ENCODE data around the gene HUNK. TPM values are rescaled to one million over a fixed set of nuclear protein-coding genes. Genes with fewer than 3 reads are reported as not detected.

HUNK gene
- total and polyA plus RNA-seq, 4 experiments from 2014 or later, result 0.07 to 0.44 (median 0.26) TPM; not detected in 1

DNA sequence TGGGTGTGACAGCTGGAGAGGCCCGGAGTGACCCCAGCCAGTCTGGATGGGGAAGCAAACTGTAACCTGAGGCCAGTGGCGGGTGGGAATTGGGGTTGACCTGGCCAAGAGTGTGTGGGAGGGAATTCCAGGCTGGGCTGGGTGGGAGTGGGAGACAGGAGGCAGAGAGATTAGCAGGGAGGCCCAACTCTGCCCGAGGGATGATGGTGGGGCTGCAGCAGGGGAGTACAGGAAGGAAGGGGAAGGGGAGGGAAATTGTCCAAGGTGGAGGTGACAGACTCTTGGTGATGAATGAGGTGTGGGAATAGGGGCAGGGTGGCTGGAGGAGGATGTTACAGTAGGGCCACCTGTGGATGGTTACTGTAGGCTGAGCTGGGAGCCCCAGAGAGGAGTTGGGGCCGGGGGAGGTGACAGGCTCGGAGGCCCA, 40.4 kb downstream of the HUNK start:
- no peak overlapping the region for H3K27ac ChIP-seq (ENCODE audit: low read depth, low read length)
- H3K4me1 ChIP-seq (ENCODE audit: insufficient read depth, low read length), result no peaks in the 10 kb centered on the region
- no peaks in the 10 kb centered on the region for H3K36me3 Mint-ChIP-seq
- H3K27ac Mint-ChIP-seq, result peak overlapping the region in 2 of 7 donors; percentile 48 to 78
- H3K27me3 Mint-ChIP-seq, result peaks cover 14 to 17% of the 10 kb centered on the region in 2 donors
- CTCF ChIA-PET (ENCODE audit: partially characterized antibody), result no interaction called here
- no peak for DNase-seq
- no peak overlapping the region for H3K4me3 ChIP-seq (ENCODE audit: low read length in 2 of 2)
- intact Hi-C loops (cut with micrococcal nuclease), result no loop called here
- POLR2A ChIA-PET (ENCODE audit: partially characterized antibody), result no interaction called here
- no peaks in the 10 kb centered on the region for H3K27me3 ChIP-seq (ENCODE audit: insufficient read depth, low read length)
- H3K36me3 ChIP-seq (ENCODE audit: insufficient read depth, low read length), result no peaks in the 10 kb centered on the region
- no peak overlapping the region for H3K4me3 Mint-ChIP-seq
- peaks cover 0 to 3% (median under 1%) of the 10 kb centered on the region in 4 donors for H3K4me1 Mint-ChIP-seq
- H3K9me3 ChIP-seq (ENCODE audit: control insufficient read depth in 1 of 2, low read length in 2 of 2), result no peaks in the 10 kb centered on the region
- H3K9me3 Mint-ChIP-seq, result peaks cover 0 to 2% (median 0%) of the 10 kb centered on the region in 8 donors

DNA sequence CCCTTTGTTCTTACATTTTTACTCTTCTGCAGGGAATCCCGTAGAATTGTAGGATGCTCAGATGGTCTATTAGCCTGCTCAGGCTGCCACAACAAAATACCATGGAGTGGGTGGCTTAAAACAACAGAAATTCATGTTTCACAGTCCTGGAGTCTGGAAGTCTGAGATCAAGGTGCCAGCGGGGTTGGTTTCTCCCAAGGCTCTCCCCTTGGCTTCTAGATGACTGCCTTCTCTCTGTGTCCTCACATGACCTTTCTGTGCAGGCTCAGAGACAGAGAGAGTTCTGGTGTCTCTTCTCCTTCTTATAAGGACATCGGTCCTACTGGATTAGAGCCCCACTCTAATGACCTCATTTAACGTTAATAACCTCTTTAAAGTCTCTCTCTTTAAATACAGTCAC, 41.7 kb downstream of the HUNK start:
- CTCF ChIA-PET (ENCODE audit: partially characterized antibody), result no interaction called here

DNA sequence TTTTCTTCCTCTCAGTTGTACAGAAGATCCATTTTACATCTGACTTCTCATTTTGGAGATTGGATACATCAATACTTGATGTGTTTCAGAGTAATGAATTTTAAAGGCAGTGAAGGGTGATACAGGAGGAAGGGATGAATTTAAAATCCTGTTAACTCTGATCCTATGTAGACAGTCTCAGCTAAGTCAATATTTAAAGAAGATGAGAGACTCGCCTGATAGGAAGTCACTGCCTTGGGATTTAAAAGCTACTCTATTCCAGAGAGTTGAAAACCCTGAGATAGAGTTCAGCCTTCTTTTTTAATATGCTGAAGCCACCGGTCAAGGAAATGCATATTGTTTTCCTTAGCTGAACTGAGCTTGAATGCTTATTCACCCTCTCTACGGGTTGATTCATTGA, 42.7 kb downstream of the HUNK start:
- H3K4me1 ChIP-seq (ENCODE audit: insufficient read depth, low read length), result no peaks in the 10 kb centered on the region
- intact Hi-C loops (cut with micrococcal nuclease), result no loop called here

More for the DNA sequence above, 41.7 kb downstream of the HUNK start:
- Histone ChIP-seq H3K36me3 (ENCODE audit: insufficient read depth, low read length) (no peaks in the 10 kb centered on the region), H3K27me3 (ENCODE audit: insufficient read depth, low read length) (no peaks in the 10 kb centered on the region), H3K27ac (ENCODE audit: low read depth, low read length) (no peak overlapping the region), H3K4me3 (ENCODE audit: low read length in 2 of 2) (no peak overlapping the region), H3K4me1 (ENCODE audit: insufficient read depth, low read length) (no peaks in the 10 kb centered on the region), H3K9me3 (ENCODE audit: control insufficient read depth in 1 of 2, low read length in 2 of 2) (no peaks in the 10 kb centered on the region)
- H3K27ac Mint-ChIP-seq, result no peak overlapping the region
- intact Hi-C loops (cut with micrococcal nuclease), result no loop called here
- peaks cover 0 to 1% (median 0%) of the 10 kb centered on the region in 4 donors for H3K4me1 Mint-ChIP-seq
- peaks cover 7 to 13% of the 10 kb centered on the region in 2 donors for H3K27me3 Mint-ChIP-seq
- H3K9me3 Mint-ChIP-seq, result no peaks in the 10 kb centered on the region
- H3K36me3 Mint-ChIP-seq, result no peaks in the 10 kb centered on the region
- no peak for DNase-seq
- H3K4me3 Mint-ChIP-seq, result no peak overlapping the region
- POLR2A ChIA-PET (ENCODE audit: partially characterized antibody), result no interaction called here

DNA sequence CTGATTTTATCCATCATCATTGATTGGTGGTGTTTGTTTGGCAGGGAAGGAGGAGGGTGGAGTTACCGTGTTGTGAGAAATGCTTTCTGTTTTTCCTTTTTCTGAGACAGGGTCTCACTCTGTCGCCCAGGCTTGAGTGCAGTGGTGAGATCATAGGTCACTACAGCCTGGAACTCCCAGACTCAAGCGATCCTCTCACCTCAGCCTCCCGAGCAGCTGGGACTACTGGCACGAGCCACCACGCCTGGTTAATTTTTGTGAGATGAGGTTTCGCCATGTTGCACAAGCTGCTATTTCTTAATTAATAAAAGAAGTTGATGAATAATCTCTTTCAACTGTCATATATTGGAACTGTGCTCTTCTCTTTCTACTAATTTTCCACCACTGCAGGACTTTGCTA, 44.3 kb downstream of the HUNK start:
- H3K9me3 ChIP-seq (ENCODE audit: control insufficient read depth in 1 of 2, low read length in 2 of 2), result no peaks in the 10 kb centered on the region
- H3K27me3 ChIP-seq (ENCODE audit: insufficient read depth, low read length), result no peaks in the 10 kb centered on the region
- peak overlapping the region in 1 of 7 donors; percentile 14 for H3K27ac Mint-ChIP-seq
- no peak overlapping the region for H3K27ac ChIP-seq (ENCODE audit: low read depth, low read length)
- DNase-seq, result no peak
- H3K4me1 Mint-ChIP-seq, result peaks cover 0 to 1% (median 0%) of the 10 kb centered on the region in 4 donors
- H3K4me3 ChIP-seq (ENCODE audit: low read length in 2 of 2), result no peak overlapping the region
- ChIA-PET POLR2A (ENCODE audit: partially characterized antibody) (no interaction called here), CTCF (ENCODE audit: partially characterized antibody) (no interaction called here)
- no peaks in the 10 kb centered on the region for H3K4me1 ChIP-seq (ENCODE audit: insufficient read depth, low read length)
- intact Hi-C loops (cut with micrococcal nuclease), result no loop called here
- H3K27me3 Mint-ChIP-seq, result peaks cover 0 to 6% of the 10 kb centered on the region in 2 donors
- no peaks in the 10 kb centered on the region for H3K9me3 Mint-ChIP-seq
- no peak overlapping the region for H3K4me3 Mint-ChIP-seq
- H3K36me3 Mint-ChIP-seq, result no peaks in the 10 kb centered on the region
- H3K36me3 ChIP-seq (ENCODE audit: insufficient read depth, low read length), result no peaks in the 10 kb centered on the region

More for the DNA sequence above, 42.7 kb downstream of the HUNK start:
- no peaks in the 10 kb centered on the region for H3K36me3 Mint-ChIP-seq
- H3K27me3 ChIP-seq (ENCODE audit: insufficient read depth, low read length), result no peaks in the 10 kb centered on the region
- ChIA-PET CTCF (ENCODE audit: partially characterized antibody) (no interaction called here), POLR2A (ENCODE audit: partially characterized antibody) (interaction anchor here (0.7 kb wide), 1 partner anchor 59 kb away, joined by 3 read pairs; no protein-coding TSS in a partner anchor)
- H3K27ac ChIP-seq (ENCODE audit: low read depth, low read length), result no peak overlapping the region
- no peaks in the 10 kb centered on the region for H3K9me3 Mint-ChIP-seq
- H3K36me3 ChIP-seq (ENCODE audit: insufficient read depth, low read length), result no peaks in the 10 kb centered on the region
- H3K27ac Mint-ChIP-seq, result no peak overlapping the region
- H3K4me3 Mint-ChIP-seq, result no peak overlapping the region
- H3K4me3 ChIP-seq (ENCODE audit: low read length in 2 of 2), result no peak overlapping the region
- H3K4me1 Mint-ChIP-seq, result peaks cover 0 to 1% (median 0%) of the 10 kb centered on the region in 4 donors
- no peak for DNase-seq
- peaks cover 7 to 13% of the 10 kb centered on the region in 2 donors for H3K27me3 Mint-ChIP-seq
- H3K9me3 ChIP-seq (ENCODE audit: control insufficient read depth in 1 of 2, low read length in 2 of 2), result no peaks in the 10 kb centered on the region

DNA sequence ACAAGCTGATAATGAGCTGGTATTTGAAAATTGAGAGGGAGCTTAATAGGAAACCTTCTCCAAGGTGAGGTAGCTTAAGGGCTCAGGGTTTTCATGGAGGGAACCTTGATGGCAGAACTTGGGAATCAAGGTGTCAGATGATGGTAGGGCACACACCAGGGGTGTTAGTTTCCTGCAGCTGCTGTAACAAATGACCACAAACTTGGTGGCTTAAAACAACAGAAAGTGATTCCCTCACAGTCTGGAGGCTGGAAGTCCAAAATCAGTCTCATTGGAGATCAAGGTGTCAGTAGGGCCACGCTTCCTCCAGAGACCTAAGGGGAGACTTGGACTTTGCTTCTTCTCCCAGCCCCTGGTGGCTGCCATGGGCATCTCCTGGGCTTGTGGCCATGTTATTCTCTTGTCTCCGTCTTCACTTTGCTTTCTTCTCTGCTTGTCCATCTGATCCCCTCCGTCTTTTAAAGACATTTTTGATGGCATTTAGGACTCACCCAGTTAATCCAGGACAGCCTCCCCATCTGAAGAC, 45.5 kb downstream of the HUNK start:
- Histone ChIP-seq H3K4me1 (ENCODE audit: insufficient read depth, low read length) (no peaks in the 10 kb centered on the region), H3K27me3 (ENCODE audit: insufficient read depth, low read length) (no peaks in the 10 kb centered on the region), H3K4me3 (ENCODE audit: low read length in 2 of 2) (no peak overlapping the region), H3K36me3 (ENCODE audit: insufficient read depth, low read length) (no peaks in the 10 kb centered on the region), H3K9me3 (ENCODE audit: control insufficient read depth in 1 of 2, low read length in 2 of 2) (no peaks in the 10 kb centered on the region), H3K27ac (ENCODE audit: low read depth, low read length) (no peak overlapping the region)
- intact Hi-C loops (cut with micrococcal nuclease), result no loop called here
- Mint-ChIP-seq H3K9me3 (no peaks in the 10 kb centered on the region), H3K4me1 (peaks cover 0 to 1% (median 0%) of the 10 kb centered on the region in 4 donors), H3K27me3 (peaks cover 0 to 6% of the 10 kb centered on the region in 2 donors), H3K4me3 (no peak overlapping the region), H3K36me3 (no peaks in the 10 kb centered on the region), H3K27ac (no peak overlapping the region)
- ChIA-PET CTCF (ENCODE audit: partially characterized antibody) (no interaction called here), POLR2A (ENCODE audit: partially characterized antibody) (no interaction called here)
- no peak for DNase-seq

DNA sequence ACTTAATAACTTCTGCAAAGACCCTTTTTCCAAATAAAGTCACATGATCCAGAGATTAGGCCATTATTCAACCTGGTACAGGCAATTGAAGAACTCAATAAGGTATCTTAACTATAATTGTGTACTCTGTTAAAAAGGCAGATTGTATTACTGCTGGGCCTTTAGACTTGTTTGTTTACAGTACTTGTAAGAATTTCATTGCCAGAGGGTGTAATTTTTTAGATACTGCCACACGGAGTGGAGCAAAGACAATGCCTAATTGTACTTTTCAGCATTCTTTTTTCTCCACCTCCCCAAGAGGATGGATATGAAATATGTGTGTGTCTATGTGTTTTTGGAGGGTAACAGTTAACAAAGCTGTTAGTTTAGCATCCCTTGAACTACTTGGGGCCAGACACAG, 47.5 kb downstream of the HUNK start:
- Mint-ChIP-seq H3K4me1 (peaks cover 0 to 1% (median 0%) of the 10 kb centered on the region in 4 donors), H3K27me3 (peaks cover 0 to 6% of the 10 kb centered on the region in 2 donors), H3K36me3 (no peaks in the 10 kb centered on the region), H3K4me3 (no peak overlapping the region), H3K27ac (no peak overlapping the region), H3K9me3 (peaks cover 0 to 1% (median 0%) of the 10 kb centered on the region in 8 donors)
- H3K4me1 ChIP-seq (ENCODE audit: insufficient read depth, low read length), result no peaks in the 10 kb centered on the region
- H3K36me3 ChIP-seq (ENCODE audit: insufficient read depth, low read length), result no peaks in the 10 kb centered on the region
- POLR2A ChIA-PET (ENCODE audit: partially characterized antibody), result no interaction called here
- CTCF ChIA-PET (ENCODE audit: partially characterized antibody), result no interaction called here
- no peak overlapping the region for H3K4me3 ChIP-seq (ENCODE audit: low read length in 2 of 2)
- H3K27ac ChIP-seq (ENCODE audit: low read depth, low read length), result no peak overlapping the region
- H3K27me3 ChIP-seq (ENCODE audit: insufficient read depth, low read length), result no peaks in the 10 kb centered on the region
- H3K9me3 ChIP-seq (ENCODE audit: control insufficient read depth in 1 of 2, low read length in 2 of 2), result no peaks in the 10 kb centered on the region
- no peak for DNase-seq
- intact Hi-C loops (cut with micrococcal nuclease), result no loop called here

DNA sequence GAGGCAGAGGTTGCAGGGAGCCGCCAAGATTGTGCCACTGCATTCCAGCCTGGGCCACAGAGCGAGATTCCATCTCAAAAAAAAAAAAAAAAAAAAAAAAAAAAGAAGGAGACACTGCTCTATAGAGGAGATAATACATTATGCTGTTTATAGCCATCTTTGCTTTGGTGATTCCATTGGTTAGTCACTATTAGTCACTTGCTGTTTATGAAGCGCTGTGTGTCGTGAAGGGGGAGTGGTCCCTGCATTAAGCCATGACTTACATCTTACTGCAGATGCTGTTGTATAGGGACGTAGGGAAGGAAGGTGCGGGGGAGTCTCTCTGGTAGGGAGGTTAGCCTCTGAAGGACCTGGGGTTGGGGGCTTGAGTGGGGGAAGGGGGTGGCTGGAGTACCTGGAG, 48.3 kb downstream of the HUNK start:
- POLR2A ChIA-PET (ENCODE audit: partially characterized antibody), result no interaction called here
- H3K4me3 Mint-ChIP-seq, result no peak overlapping the region
- CTCF ChIA-PET (ENCODE audit: partially characterized antibody), result no interaction called here

More for the DNA sequence above, 48.3 kb downstream of the HUNK start:
- Histone ChIP-seq H3K27ac (ENCODE audit: low read depth, low read length) (no peak overlapping the region), H3K9me3 (ENCODE audit: control insufficient read depth in 1 of 2, low read length in 2 of 2) (no peaks in the 10 kb centered on the region), H3K4me1 (ENCODE audit: insufficient read depth, low read length) (no peaks in the 10 kb centered on the region), H3K4me3 (ENCODE audit: low read length in 2 of 2) (no peak overlapping the region), H3K27me3 (ENCODE audit: insufficient read depth, low read length) (no peaks in the 10 kb centered on the region), H3K36me3 (ENCODE audit: insufficient read depth, low read length) (no peaks in the 10 kb centered on the region)
- peaks cover 0 to 1% (median 0%) of the 10 kb centered on the region in 4 donors for H3K4me1 Mint-ChIP-seq
- no peak overlapping the region for H3K27ac Mint-ChIP-seq
- H3K27me3 Mint-ChIP-seq, result peaks cover 0 to 6% of the 10 kb centered on the region in 2 donors
- no peaks in the 10 kb centered on the region for H3K36me3 Mint-ChIP-seq
- H3K9me3 Mint-ChIP-seq, result peaks cover 0 to 1% (median 0%) of the 10 kb centered on the region in 8 donors
- intact Hi-C loops (cut with micrococcal nuclease), result no loop called here
- no peak for DNase-seq
